CD4-positive, alpha-beta T cell treated with Interleukin-2 at 100 ng/mL for 4 hours (primary cell): Measurements from ENCODE around the gene NUDT17.

Experiments
- DNase-seq: peaks from one replicate; pipeline ENCODE4 v3.0.0-alpha.2; 2020; ENCODE audit warnings: low spot score

NUDT17 gene

DNA sequence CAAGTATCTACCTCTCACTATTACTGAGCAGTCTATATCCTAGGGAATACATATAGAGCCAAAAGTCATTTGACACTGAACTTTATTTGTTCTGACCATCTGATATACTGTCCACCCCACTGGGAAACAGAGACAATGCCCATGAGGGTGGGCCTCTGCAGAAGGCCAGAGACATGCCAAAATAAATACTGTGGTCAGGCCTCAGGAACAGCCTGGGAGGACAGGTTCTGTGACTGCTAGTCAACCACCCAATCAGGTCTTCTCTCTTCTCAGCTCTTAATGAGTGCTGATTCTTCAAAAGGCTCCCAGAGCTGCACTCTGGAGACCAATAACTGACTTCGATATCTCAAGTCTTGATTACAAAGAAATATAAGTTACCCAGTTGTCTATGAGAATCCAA lies 45.7 kb downstream of the NUDT17 start:
- no peak for DNase-seq

DNA sequence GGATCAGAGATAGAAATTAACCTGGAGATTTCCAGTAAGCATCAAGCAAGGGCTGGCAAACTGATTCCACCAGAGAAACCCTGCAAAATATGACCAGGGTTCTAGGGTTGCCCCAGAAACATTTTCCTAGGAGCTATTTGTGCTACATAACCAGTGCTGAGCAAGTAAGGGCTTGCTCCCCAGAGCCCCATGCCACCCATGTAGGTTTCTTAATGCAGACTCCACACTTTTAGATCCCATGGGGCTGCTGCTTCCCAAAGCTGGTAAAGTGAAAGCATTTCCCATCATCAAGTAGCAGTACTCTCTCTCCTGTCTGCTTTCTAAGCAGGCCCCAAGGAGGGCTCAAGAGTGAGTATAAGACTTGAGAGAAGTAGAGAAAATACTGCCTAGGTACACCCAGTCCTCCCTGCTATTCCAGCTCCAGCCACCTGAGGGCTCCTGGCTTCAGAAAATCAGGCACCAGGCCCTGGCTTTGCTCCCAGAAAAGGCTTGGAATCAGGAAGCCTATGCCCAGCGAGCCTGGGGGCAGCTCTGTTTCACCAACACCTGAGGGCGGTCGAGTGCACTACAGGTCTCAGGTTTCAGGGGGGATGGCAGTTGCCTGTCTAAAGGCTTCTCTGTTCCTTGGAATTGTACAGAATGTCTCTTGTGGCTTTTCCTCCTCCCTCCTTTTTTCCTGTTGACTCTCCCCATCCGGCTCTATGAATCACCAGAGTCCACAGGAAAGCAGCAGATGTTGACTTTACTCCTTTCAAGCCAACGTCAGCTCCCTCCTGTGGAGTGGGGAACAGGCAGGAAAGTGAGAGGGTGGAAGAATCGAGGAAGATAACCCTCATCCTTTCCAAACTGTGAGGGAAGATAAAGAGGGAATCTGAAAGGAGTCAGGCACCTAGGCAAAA lies 46.4 kb downstream of the NUDT17 start:
- DNase-seq: peak; percentile 50

DNA sequence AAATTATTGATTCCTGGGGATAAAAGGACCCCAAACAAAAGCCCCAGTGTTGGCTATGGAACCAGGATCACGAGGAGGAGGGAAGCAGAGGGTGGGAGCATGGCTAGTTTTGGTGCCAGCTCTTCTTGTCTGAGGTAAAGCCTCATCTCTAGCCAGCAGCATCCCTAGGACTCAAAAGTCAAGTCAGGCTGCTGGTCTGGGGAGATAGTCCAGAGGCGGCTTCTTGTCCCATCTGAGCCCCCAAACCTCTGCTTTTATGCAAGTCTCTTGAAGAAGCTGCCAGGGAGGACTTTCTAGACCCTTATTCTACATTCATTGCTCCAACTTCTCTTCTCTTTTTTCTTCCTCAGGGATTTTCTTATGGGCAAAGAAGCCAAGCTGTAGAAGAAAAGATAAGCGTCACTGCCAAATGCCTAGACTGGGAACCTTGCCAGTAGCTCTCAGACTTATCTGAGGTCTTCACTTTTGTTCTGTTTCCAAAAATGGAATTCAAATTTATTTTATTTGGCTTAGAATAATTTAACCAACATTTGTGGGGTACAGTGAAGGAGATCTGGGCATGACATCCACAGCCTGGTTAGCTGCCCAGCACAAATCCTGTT lies 47.2 kb downstream of the NUDT17 start:
- DNase-seq: no peak

DNA sequence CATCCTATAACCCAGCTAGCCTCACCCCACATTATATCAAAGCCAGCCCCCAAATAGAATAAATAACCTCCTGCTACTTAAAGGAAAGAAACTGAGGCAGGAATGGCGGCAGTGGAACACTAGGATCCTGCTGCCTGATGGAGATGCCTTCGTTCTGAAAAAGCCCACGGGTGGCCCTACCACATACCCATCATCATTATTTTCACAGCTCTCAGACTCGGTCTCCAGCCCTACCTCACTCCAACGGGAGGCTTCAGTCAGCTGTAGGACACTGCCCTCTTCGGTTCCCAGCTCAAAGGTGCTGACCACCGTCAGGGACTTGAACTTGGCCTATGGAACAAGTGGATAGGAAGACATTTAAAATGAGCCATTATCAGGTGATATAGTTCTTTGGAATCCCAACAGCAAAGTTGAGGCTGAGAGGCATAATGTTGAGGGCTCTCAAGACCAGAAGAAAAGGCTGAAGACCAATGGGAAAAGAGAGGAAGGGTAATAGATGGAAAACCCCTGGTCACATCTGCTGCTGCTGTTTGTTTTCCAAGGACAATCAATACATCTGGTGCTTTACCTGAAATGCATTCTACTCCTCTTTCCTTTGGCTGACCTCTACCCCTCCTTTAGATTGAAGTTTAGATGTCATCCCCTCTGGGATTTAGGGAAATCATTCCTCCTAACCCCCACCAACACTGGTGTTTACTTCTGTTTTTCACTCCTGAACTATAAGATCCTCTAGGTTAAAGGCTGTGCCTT lies 48.1 kb downstream of the NUDT17 start:
- no peak for DNase-seq

DNA sequence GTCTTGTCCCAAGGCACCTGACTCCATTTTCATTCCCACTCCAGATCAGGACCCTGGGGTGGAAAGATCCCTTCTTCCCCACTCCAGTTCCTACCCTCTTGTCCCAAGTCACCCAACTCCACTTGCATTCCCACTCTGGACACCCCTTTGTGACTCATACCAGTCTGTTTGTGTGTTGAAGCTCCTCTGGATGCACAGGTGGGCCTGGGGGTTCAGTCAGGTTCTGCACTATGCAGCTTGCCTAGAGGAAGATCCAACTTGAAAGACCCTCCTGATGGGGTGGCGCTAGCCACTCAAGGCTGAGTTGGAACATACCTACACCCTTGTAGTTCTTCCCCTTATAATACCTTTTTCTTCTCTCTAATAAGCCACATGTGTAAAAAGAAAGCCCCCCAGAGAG lies 50.0 kb downstream of the NUDT17 start:
- no peak for DNase-seq

DNA sequence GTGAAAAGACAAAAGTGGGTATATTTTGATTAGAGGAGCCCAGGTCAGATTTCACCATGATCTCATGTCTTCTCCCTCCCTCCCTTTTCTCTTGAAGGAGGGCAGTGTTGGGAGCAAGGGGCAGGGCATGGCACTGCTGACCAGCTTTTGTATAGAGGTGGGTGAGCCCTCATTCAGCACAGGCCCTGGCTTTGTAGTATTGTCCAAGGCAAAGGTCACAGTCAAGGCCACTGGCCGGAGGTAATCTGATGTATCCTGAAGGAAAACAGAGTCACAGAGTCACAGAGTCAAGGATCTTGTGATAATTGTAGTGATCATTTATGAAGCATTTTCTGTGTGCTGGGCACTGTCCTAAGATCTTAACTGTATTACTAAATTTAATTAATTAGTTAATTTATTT lies 52.5 kb downstream of the NUDT17 start:
- DNase-seq: no peak
